Measurements from ENCODE around the gene PLA1A.
"Not testable (repeated sequence)": the region's sequence is repeated elsewhere in the genome, so short reads cannot be mapped to it uniquely, and the experiment has no call there.

The PLA1A gene

DNA sequence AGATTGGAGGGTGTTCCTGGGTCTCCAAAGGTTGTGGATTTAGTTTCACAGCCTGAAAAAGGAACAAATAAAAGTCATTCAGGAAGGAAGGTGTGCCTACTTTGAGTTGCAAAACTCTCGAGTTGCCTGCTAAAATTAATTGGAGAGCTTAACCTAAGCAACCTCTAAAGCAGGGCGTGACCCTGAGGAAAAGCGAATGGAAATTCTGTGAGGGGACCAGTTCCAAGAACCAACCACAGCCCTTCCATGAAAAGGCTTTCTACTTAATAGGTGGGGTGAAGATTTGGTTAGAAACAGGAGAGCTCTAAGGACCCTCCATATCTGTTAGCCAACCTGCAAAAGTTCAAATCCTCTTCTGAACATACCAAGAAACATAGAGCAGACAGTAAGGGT, 39.8 kb upstream of the PLA1A start:
- no peak for DNase-seq
- H3K4me3 ChIP-seq (ENCODE audit: insufficient read depth, low read depth, low read length, poor library complexity, severe bottlenecking): no peak overlapping the region
- H3K27ac ChIP-seq (ENCODE audit: insufficient read depth, low read length, poor library complexity, severe bottlenecking): no peak overlapping the region
- no peaks in the 10 kb centered on the region for H3K36me3 ChIP-seq (ENCODE audit: control insufficient read depth, insufficient read depth, low read length)
- H3K4me1 ChIP-seq (ENCODE audit: control insufficient read depth, insufficient read depth, low read length, poor library complexity, severe bottlenecking): no peaks in the 10 kb centered on the region
- H3K27me3 ChIP-seq (replicated peaks; ENCODE audit: control insufficient read depth, insufficient read depth, low read length, poor library complexity, severe bottlenecking): no peaks in the 10 kb centered on the region
- no peaks in the 10 kb centered on the region for H3K9me3 ChIP-seq (ENCODE audit: control insufficient read depth, low read length)

DNA sequence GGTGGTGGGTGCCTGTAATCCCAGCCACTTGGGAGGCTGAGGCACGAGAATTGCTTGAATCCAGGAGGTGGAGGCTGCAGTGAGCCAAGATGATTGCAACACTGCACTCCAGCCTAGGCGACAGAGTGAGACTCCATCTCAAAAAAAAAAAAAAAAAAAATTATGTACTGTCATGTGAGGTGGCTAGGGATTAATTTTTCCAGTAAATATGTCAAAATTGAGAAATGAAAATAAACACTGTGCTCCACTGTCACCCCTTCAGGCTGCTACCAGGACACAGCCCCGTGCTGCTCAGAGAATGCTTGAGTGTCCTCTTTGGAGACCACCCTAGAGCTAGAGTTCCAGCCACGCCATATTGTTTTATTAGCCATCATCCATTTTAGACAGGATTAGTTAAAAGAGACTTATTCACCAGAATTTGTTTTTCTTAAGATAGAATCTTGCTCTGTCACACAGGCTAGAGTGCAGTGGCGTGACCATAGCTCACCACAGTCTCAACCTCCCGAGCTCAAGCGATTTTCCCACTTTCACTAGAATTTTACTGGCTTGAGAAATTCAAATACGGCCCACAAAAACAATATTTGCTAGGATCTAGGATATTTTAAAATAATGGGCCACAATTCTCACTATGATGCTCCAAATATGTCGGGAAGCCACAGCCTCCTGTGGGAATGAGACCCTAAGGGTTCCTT, 38.9 kb upstream of the PLA1A start:
- H3K36me3 ChIP-seq (ENCODE audit: control insufficient read depth, insufficient read depth, low read length): no peaks in the 10 kb centered on the region
- no peaks in the 10 kb centered on the region for H3K27me3 ChIP-seq (replicated peaks; ENCODE audit: control insufficient read depth, insufficient read depth, low read length, poor library complexity, severe bottlenecking)
- H3K4me1 ChIP-seq (ENCODE audit: control insufficient read depth, insufficient read depth, low read length, poor library complexity, severe bottlenecking): no peaks in the 10 kb centered on the region
- H3K9me3 ChIP-seq (ENCODE audit: control insufficient read depth, low read length): no peaks in the 10 kb centered on the region
- no peak overlapping the region for H3K4me3 ChIP-seq (ENCODE audit: insufficient read depth, low read depth, low read length, poor library complexity, severe bottlenecking)
- peak overlapping the region; percentile 30 for H3K27ac ChIP-seq (ENCODE audit: insufficient read depth, low read length, poor library complexity, severe bottlenecking)
- no peak for DNase-seq

DNA sequence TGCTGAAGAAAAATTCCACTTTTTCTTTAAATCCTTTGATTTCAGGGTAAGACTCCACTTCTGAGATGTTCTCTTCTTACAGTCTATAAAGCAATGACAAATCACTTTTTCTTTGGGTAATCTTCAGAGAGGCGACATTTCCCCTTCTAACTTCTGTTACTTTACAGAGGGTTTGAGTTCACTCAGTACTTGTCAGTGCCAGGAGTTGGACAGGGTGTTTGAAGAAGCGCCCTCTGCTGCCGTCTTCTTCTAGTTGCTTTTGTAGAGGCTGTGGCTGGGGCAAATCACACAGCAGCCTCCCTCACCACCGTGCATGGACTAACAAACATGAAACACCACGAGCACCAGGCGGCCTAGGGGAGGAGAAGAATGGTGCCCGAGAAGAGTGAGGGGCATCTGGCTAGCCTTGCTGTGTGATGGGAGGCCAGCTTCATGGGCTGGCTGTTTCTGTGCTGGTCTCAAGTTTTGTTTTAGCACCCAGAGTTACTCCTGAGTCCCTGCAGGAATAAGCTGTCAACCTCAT, 38.2 kb upstream of the PLA1A start, which contains the start of gene CD80:
CD80 (minus strand) TSS at position 174 of the 523 bp plus-strand sequence. CDS start 1,886 bp downstream, outside the sequence.
- Histone ChIP-seq H3K4me1 (ENCODE audit: control insufficient read depth, insufficient read depth, low read length, poor library complexity, severe bottlenecking) (no peaks in the 10 kb centered on the region), H3K4me3 (ENCODE audit: insufficient read depth, low read depth, low read length, poor library complexity, severe bottlenecking) (no peak within 1 kb of the TSS), H3K36me3 (ENCODE audit: control insufficient read depth, insufficient read depth, low read length) (no peaks in the 10 kb centered on the region), H3K27me3 (replicated peaks; ENCODE audit: control insufficient read depth, insufficient read depth, low read length, poor library complexity, severe bottlenecking) (no peaks in the 10 kb centered on the region), H3K9me3 (ENCODE audit: control insufficient read depth, low read length) (no peaks in the 10 kb centered on the region), H3K27ac (ENCODE audit: insufficient read depth, low read length, poor library complexity, severe bottlenecking) (peak within 1 kb of the TSS; percentile 30)
- peak in 2 of 3 donors; percentile 15 to 29 for DNase-seq

DNA sequence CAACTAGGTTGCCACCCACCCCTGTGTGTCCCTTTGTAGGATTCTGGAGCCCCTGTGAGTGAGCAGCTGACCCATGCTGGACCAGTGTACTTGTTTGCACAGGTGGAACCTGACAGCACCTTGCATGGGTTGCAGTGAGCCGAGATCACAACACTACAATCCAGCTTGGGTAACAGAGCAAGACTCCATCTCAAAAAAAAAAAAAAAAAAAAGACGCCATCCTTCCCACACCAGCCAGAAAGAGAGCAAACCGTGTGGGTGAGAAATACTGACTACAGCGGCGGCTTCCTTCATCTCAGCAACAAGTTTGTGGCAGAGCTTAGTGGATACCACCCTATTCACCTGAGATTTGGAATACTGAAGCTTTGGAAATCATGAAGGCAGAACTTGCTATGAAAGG, 37.5 kb upstream of the PLA1A start:
- H3K27ac ChIP-seq (ENCODE audit: insufficient read depth, low read length, poor library complexity, severe bottlenecking): no peak overlapping the region
- no peak for DNase-seq
- no peaks in the 10 kb centered on the region for H3K4me1 ChIP-seq (ENCODE audit: control insufficient read depth, insufficient read depth, low read length, poor library complexity, severe bottlenecking)
- H3K9me3 ChIP-seq (ENCODE audit: control insufficient read depth, low read length): no peaks in the 10 kb centered on the region
- no peaks in the 10 kb centered on the region for H3K36me3 ChIP-seq (ENCODE audit: control insufficient read depth, insufficient read depth, low read length)
- no peaks in the 10 kb centered on the region for H3K27me3 ChIP-seq (replicated peaks; ENCODE audit: control insufficient read depth, insufficient read depth, low read length, poor library complexity, severe bottlenecking)
- no peak overlapping the region for H3K4me3 ChIP-seq (ENCODE audit: insufficient read depth, low read depth, low read length, poor library complexity, severe bottlenecking)

DNA sequence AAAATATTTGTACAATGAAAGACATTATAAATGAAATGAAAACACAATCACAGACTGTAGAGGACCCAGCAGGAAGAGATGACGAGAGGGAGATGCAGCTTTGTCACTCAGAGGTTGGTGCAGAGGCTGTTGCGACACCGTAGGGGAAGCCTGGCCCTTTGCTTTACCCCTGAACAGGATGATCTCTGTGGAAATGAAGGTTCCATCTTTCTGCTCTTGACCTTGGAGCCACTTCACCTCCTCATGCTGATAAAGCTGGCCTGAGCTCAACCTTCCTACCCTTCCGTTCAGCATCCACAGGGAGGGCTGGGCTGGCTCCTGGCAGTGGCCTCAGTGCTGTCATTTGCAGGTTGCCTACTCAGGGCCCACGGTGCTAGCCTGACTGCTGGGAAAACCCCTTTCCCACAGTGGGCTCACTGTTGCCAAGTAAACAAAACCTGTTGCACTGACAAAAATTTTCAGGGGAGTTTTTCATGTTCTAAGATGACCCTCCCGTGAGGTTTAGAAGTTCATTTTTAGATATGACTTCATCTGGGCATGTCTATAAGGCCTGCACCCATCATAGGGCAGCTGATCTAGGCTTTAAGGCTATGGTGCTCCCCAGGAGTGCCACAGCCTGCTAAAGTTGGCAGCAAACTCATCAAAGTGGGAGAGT, 35.3 kb upstream of the PLA1A start:
- Histone ChIP-seq H3K4me1 (ENCODE audit: control insufficient read depth, insufficient read depth, low read length, poor library complexity, severe bottlenecking) (no peaks in the 10 kb centered on the region), H3K4me3 (ENCODE audit: insufficient read depth, low read depth, low read length, poor library complexity, severe bottlenecking) (no peak overlapping the region), H3K27ac (ENCODE audit: insufficient read depth, low read length, poor library complexity, severe bottlenecking) (peak overlapping the region; percentile 50), H3K9me3 (ENCODE audit: control insufficient read depth, low read length) (no peaks in the 10 kb centered on the region), H3K27me3 (replicated peaks; ENCODE audit: control insufficient read depth, insufficient read depth, low read length, poor library complexity, severe bottlenecking) (no peaks in the 10 kb centered on the region), H3K36me3 (ENCODE audit: control insufficient read depth, insufficient read depth, low read length) (no peaks in the 10 kb centered on the region)
- peak; percentile 42 to 49 (median 47) for DNase-seq

DNA sequence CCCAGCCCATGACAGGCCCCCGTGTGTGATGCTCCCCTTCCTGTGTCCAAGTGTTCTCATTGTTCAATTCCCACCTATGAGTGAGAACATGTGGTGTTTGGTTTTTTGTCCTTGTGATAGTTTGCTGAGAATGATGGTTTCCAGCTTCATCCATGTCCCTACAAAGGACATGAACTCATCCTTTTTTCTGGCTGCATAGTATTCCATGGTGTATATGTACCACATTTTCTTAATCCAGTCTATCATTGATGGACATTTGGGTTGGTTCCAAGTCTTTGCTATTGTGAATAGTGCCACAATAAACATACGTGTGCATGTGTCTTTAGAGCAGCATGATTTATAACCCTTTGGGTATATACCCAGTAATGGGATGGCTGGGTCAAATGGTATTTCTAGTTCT, 34.4 kb upstream of the PLA1A start:
- H3K36me3 ChIP-seq (ENCODE audit: control insufficient read depth, insufficient read depth, low read length); H3K27me3 ChIP-seq (replicated peaks; ENCODE audit: control insufficient read depth, insufficient read depth, low read length, poor library complexity, severe bottlenecking); H3K4me1 ChIP-seq (ENCODE audit: control insufficient read depth, insufficient read depth, low read length, poor library complexity, severe bottlenecking); H3K4me3 ChIP-seq (ENCODE audit: insufficient read depth, low read depth, low read length, poor library complexity, severe bottlenecking); H3K9me3 ChIP-seq (ENCODE audit: control insufficient read depth, low read length); H3K27ac ChIP-seq (ENCODE audit: insufficient read depth, low read length, poor library complexity, severe bottlenecking); DNase-seq: not testable (repeated sequence)

DNA sequence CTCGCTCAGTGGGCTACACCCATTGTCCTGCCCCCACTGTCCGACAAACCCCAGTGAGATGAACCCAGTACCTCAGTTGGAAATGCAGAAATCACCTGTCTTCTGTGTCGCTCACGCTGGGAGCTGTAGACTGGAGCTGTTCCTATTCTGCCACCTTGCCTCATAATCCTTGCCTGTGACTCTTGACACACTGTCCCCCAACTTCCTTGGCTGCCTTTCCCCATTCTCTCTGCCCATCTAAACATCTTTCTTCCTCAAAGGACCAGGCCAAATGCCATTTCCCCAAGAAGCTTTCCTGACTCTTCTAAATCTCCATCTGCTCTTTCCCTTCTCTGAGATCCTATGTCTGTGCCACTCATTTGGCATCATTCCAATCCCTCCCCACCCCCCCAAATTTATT, 28.5 kb upstream of the PLA1A start:
- Histone ChIP-seq H3K27me3 (replicated peaks; ENCODE audit: control insufficient read depth, insufficient read depth, low read length, poor library complexity, severe bottlenecking) (no peaks in the 10 kb centered on the region), H3K36me3 (ENCODE audit: control insufficient read depth, insufficient read depth, low read length) (no peaks in the 10 kb centered on the region), H3K9me3 (ENCODE audit: control insufficient read depth, low read length) (no peaks in the 10 kb centered on the region), H3K27ac (ENCODE audit: insufficient read depth, low read length, poor library complexity, severe bottlenecking) (no peak overlapping the region), H3K4me3 (ENCODE audit: insufficient read depth, low read depth, low read length, poor library complexity, severe bottlenecking) (no peak overlapping the region), H3K4me1 (ENCODE audit: control insufficient read depth, insufficient read depth, low read length, poor library complexity, severe bottlenecking) (no peaks in the 10 kb centered on the region)
- no peak for DNase-seq

DNA sequence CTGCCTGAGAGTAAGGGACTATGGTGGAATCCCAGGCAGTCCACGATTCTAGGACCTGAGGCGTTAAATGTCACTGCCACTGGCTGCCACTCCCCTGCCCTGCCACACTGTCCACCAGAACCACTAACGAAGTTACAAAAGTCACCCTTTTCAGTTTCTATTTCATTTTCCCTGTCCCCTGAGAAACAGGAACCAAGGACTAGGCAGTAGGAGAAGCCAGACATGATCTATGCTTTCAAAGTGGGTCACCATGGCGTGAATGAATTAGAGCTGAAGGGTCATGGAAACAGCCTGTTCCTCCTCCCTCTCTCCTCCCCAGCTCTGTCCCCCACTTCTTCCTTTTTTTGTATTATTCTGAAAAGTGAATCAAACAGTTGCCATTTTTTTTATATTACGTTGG, 27.5 kb upstream of the PLA1A start:
- Histone ChIP-seq H3K36me3 (ENCODE audit: control insufficient read depth, insufficient read depth, low read length) (no peaks in the 10 kb centered on the region), H3K9me3 (ENCODE audit: control insufficient read depth, low read length) (no peaks in the 10 kb centered on the region), H3K4me3 (ENCODE audit: insufficient read depth, low read depth, low read length, poor library complexity, severe bottlenecking) (no peak overlapping the region), H3K27ac (ENCODE audit: insufficient read depth, low read length, poor library complexity, severe bottlenecking) (no peak overlapping the region), H3K27me3 (replicated peaks; ENCODE audit: control insufficient read depth, insufficient read depth, low read length, poor library complexity, severe bottlenecking) (no peaks in the 10 kb centered on the region), H3K4me1 (ENCODE audit: control insufficient read depth, insufficient read depth, low read length, poor library complexity, severe bottlenecking) (no peaks in the 10 kb centered on the region)
- DNase-seq: no peak

DNA sequence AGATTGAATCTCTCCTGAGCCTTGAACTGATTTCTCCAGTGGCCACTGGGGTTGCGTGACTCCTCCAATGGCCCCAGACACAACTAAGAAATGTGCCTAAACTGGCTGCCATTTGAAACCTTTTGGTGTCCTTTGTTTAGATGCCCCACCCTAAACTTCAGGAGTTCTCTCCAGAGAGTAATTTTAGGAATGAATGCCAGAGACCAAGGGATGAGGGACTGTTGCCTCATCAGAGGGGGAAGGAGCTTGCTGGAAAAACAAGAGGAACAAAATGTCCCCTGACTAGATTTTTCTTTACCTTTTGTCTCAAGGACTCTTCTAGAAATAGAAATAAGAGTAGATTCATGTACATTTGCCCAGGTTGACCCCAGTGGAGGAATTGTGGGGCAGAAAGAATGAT, 26.5 kb upstream of the PLA1A start:
- Histone ChIP-seq H3K4me1 (ENCODE audit: control insufficient read depth, insufficient read depth, low read length, poor library complexity, severe bottlenecking) (no peaks in the 10 kb centered on the region), H3K36me3 (ENCODE audit: control insufficient read depth, insufficient read depth, low read length) (no peaks in the 10 kb centered on the region), H3K27me3 (replicated peaks; ENCODE audit: control insufficient read depth, insufficient read depth, low read length, poor library complexity, severe bottlenecking) (no peaks in the 10 kb centered on the region), H3K4me3 (ENCODE audit: insufficient read depth, low read depth, low read length, poor library complexity, severe bottlenecking) (no peak overlapping the region), H3K27ac (ENCODE audit: insufficient read depth, low read length, poor library complexity, severe bottlenecking) (no peak overlapping the region), H3K9me3 (ENCODE audit: control insufficient read depth, low read length) (no peaks in the 10 kb centered on the region)
- DNase-seq: no peak

DNA sequence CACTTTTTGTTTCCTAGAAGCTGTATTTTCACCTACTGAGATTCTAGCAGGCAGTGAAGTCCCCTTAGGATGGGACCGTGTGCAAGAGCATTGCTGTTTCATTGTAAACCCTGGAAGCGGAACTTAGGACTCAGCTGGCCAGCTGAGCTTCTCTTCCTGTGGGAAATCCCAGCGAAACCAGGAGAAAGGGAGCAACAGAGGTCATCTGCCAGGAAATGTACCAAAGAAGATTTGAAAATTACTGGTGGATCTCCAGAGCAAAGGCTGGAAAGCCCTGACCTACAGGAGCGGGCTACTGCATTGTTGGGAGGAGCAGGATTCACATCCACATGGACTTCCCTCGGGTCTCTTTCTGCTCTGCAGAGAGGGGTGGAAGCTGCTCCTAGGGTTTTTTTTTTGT, 26.0 kb upstream of the PLA1A start:
- no peaks in the 10 kb centered on the region for H3K4me1 ChIP-seq (ENCODE audit: control insufficient read depth, insufficient read depth, low read length, poor library complexity, severe bottlenecking)
- no peak for DNase-seq
- H3K4me3 ChIP-seq (ENCODE audit: insufficient read depth, low read depth, low read length, poor library complexity, severe bottlenecking): no peak overlapping the region
- no peaks in the 10 kb centered on the region for H3K27me3 ChIP-seq (replicated peaks; ENCODE audit: control insufficient read depth, insufficient read depth, low read length, poor library complexity, severe bottlenecking)
- H3K9me3 ChIP-seq (ENCODE audit: control insufficient read depth, low read length): no peaks in the 10 kb centered on the region
- no peaks in the 10 kb centered on the region for H3K36me3 ChIP-seq (ENCODE audit: control insufficient read depth, insufficient read depth, low read length)
- no peak overlapping the region for H3K27ac ChIP-seq (ENCODE audit: insufficient read depth, low read length, poor library complexity, severe bottlenecking)

Data from effector memory CD4-positive, alpha-beta T cell (primary cell).